GM13977 (cell line): ENCODE data around the gene GUCA2B.

Experiments used
- DNase-seq: peaks from one replicate; pipeline ENCODE4 v3.0.0; 2012; ENCODE audit warnings: low spot score
- CTCF ChIP-seq: IDR thresholded peaks from 2 replicates; pipeline ENCODE4 v1.5.1; 2012; ENCODE audit warnings: mild to moderate bottlenecking, control low read depth; ENCODE audit not compliant: insufficient read depth; ENCODE audit errors: extremely low read depth, missing control alignments
- in situ Hi-C: fragments of 300-500 bp; cut with MboI; formaldehyde crosslinking; loops from one replicate; pipeline ENCODE4 v1.12.0; 2022; ENCODE audit warnings: low sequenced_read_pairs, low pct_unique_long_range_greater_than_20kb, mixed read lengths, inconsistent platforms; ENCODE audit not compliant: unreplicated experiment

GUCA2B gene

GRCh38 chr1:42130061-42130660 is 23.0 kb upstream of the GUCA2B start:
- DNase-seq, result no peak
- in situ Hi-C loops, result loop anchor here (25.0 kb wide), 1 partner anchor 568 kb away; no protein-coding TSS in a partner anchor
- TF ChIP-seq CTCF, result no peak

GRCh38 chr1:42133390-42133789 is 19.8 kb upstream of the GUCA2B start:
- in situ Hi-C loops, result loop anchor here (25.0 kb wide), 1 partner anchor 571 kb away; no protein-coding TSS in a partner anchor
- no peak for DNase-seq
- TF ChIP-seq CTCF, result no peak

- TF ChIP-seq CTCF, result no peak
- no peak for DNase-seq
- in situ Hi-C loops, result loop anchor here (25.0 kb wide), 1 partner anchor 572 kb away; no protein-coding TSS in a partner anchor
Observed at GRCh38 chr1:42133809-42134526, 19.2 kb upstream of the GUCA2B start.

GRCh38 chr1:42135426-42135825 is 17.8 kb upstream of the GUCA2B start:
- TF ChIP-seq CTCF, result no peak
- in situ Hi-C loops, result loop anchor here (25.0 kb wide), 1 partner anchor 573 kb away; no protein-coding TSS in a partner anchor
- no peak for DNase-seq

- DNase-seq, result no peak
- in situ Hi-C loops, result loop anchor here (25.0 kb wide), 1 partner anchor 574 kb away; no protein-coding TSS in a partner anchor
- no peak for TF ChIP-seq CTCF
Observed at GRCh38 chr1:42136466-42136865, 16.7 kb upstream of the GUCA2B start.

GRCh38 chr1:42137766-42138165 is 15.4 kb upstream of the GUCA2B start:
- no peak for DNase-seq
- in situ Hi-C loops, result loop anchor here (25.0 kb wide), 1 partner anchor 575 kb away; no protein-coding TSS in a partner anchor
- TF ChIP-seq CTCF, result no peak
